ENCODE results near the gene TMEM151A. TPM values are rescaled to one million over a fixed set of nuclear protein-coding genes. Genes with fewer than 3 reads are reported as not detected.

The TMEM151A gene
- total and polyA plus RNA-seq, 2 of the 4 experiments (the other 2 are of a cell fraction), result 0.03 TPM; not detected in 1

DNA sequence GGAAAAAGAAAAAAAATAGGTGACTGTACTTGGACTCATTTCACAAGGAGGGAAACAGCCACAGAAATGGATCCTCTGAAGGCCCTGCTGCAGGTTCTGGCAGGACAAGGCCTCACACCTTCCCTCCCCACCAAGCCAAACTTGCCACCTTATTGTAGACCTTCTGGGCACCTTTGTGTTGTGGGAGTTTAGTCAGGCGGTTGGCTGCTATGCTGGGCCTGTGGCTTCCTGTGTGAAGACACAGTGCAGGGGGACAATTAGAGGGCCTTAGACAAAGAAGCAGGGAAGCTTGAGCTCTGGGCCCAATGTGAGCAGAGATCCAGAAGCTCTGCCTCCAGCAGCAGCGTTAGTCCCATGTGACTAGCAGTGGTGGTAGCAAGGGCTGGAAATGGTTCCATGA lies 19.1 kb upstream of the TMEM151A start:
- H2BK20ac ChIP-seq (ENCODE audit: low read depth, low read length), result no peak overlapping the region

More for the DNA sequence above, 19.1 kb upstream of the TMEM151A start:
- H3K4me2 ChIP-seq (ENCODE audit: low read depth, low read length), result no peak overlapping the region
- H3K18ac ChIP-seq (ENCODE audit: low read depth, low read length), result no peak overlapping the region
- H4K5ac ChIP-seq (ENCODE audit: low read depth, low read length), result no peak overlapping the region
- H4K8ac ChIP-seq (ENCODE audit: low read depth in 2 of 2, low read length in 2 of 2), result no peak overlapping the region
- no peak overlapping the region for H2AFZ ChIP-seq (replicated peaks; ENCODE audit: low read length, poor library complexity)
- CTCF ChIA-PET, result interaction anchor here (1.3 kb wide), 1 partner anchor 10 kb away, joined by 3 read pairs; no protein-coding TSS in a partner anchor
- peaks cover 2% of the 10 kb centered on the region; the same call in 1 of the 2 replicates for H3K4me1 ChIP-seq (ENCODE audit: control insufficient read depth, insufficient read depth, low read length)
- no peak overlapping the region for H3K4ac ChIP-seq (ENCODE audit: low read depth, low read length)
- H4K91ac ChIP-seq (ENCODE audit: insufficient read depth, low read depth, low read length), result no peak overlapping the region
- TF ChIP-seq, protein P1, sequence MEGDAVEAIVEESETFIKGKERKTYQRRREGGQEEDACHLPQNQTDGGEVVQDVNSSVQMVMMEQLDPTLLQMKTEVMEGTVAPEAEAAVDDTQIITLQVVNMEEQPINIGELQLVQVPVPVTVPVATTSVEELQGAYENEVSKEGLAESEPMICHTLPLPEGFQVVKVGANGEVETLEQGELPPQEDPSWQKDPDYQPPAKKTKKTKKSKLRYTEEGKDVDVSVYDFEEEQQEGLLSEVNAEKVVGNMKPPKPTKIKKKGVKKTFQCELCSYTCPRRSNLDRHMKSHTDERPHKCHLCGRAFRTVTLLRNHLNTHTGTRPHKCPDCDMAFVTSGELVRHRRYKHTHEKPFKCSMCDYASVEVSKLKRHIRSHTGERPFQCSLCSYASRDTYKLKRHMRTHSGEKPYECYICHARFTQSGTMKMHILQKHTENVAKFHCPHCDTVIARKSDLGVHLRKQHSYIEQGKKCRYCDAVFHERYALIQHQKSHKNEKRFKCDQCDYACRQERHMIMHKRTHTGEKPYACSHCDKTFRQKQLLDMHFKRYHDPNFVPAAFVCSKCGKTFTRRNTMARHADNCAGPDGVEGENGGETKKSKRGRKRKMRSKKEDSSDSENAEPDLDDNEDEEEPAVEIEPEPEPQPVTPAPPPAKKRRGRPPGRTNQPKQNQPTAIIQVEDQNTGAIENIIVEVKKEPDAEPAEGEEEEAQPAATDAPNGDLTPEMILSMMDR (conservative IDR thresholded peaks at IDR 0.05; ENCODE audit: low read depth, low read length), result no peak
- TF ChIP-seq, protein P2, sequence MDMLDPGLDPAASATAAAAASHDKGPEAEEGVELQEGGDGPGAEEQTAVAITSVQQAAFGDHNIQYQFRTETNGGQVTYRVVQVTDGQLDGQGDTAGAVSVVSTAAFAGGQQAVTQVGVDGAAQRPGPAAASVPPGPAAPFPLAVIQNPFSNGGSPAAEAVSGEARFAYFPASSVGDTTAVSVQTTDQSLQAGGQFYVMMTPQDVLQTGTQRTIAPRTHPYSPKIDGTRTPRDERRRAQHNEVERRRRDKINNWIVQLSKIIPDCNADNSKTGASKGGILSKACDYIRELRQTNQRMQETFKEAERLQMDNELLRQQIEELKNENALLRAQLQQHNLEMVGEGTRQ (IDR thresholded peaks at IDR 0.05; ENCODE audit: low read depth, low read length), result no peak
- no peak for TF ChIP-seq CEBPB (IDR thresholded peaks at IDR 0.05; ENCODE audit: low read depth, low read length)
- TF ChIP-seq FOS (IDR thresholded peaks at IDR 0.05; ENCODE audit: low read depth, low read length), result no peak
- TF ChIP-seq RFX5 (IDR thresholded peaks at IDR 0.05; ENCODE audit: low read depth, low read length), result no peak
- TF ChIP-seq, protein P3, sequence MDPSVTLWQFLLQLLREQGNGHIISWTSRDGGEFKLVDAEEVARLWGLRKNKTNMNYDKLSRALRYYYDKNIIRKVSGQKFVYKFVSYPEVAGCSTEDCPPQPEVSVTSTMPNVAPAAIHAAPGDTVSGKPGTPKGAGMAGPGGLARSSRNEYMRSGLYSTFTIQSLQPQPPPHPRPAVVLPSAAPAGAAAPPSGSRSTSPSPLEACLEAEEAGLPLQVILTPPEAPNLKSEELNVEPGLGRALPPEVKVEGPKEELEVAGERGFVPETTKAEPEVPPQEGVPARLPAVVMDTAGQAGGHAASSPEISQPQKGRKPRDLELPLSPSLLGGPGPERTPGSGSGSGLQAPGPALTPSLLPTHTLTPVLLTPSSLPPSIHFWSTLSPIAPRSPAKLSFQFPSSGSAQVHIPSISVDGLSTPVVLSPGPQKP (IDR thresholded peaks at IDR 0.05; ENCODE audit: borderline replicate concordance, low read depth, low read length), result no peak
- TF ChIP-seq POLR2A (IDR thresholded peaks at IDR 0.05; ENCODE audit: low read depth, low read length), result no peak
- TF ChIP-seq MAFK (IDR thresholded peaks at IDR 0.05; ENCODE audit: low read depth, low read length), result no peak
- no peak for TF ChIP-seq RAD21 (IDR thresholded peaks at IDR 0.05; ENCODE audit: low read length)
- peaks cover 39% of the 10 kb centered on the region; the same call in 1 of the 2 replicates for H4K20me1 ChIP-seq (ENCODE audit: insufficient read depth, low read length)
- ATAC-seq (ENCODE audit: low read depth), result no peak
- H3K9me1 ChIP-seq (ENCODE audit: insufficient read depth, low read length), result peaks cover 2% of the 10 kb centered on the region; the same call in 1 of the 2 replicates
- H3K56ac ChIP-seq (ENCODE audit: extremely low read depth, insufficient read depth, low read length), result no peak overlapping the region
- dilution Hi-C loops (cut with HindIII; ENCODE audit: low sequenced_read_pairs, unreplicated experiment), result no loop called here
- H3K4me3 ChIP-seq (ENCODE audit: insufficient read depth, low read depth, low read length), result no peak overlapping the region
- no TSS peak for BruUV-seq (replicated peaks)
- no peak for DNase-seq
- H3K14ac ChIP-seq (replicated peaks; ENCODE audit: low read depth, low read length), result no peak overlapping the region
- in situ Hi-C loops (cut with MboI; ENCODE audit: low sequenced_read_pairs), result no loop called here
- H2BK15ac ChIP-seq (ENCODE audit: low read depth, low read length), result no peak overlapping the region
- intact Hi-C loops (cut with micrococcal nuclease), result no loop called here
- H3K9me3 ChIP-seq (ENCODE audit: control insufficient read depth, insufficient read depth, low read length), result no peaks in the 10 kb centered on the region
- H2BK120ac ChIP-seq (ENCODE audit: low read depth, low read length), result no peak overlapping the region
- H3K9ac ChIP-seq (ENCODE audit: low read depth, low read length), result no peak overlapping the region
- H2BK5ac ChIP-seq (ENCODE audit: low read depth, low read length, poor library complexity, severe bottlenecking), result no peak overlapping the region
- peaks cover 10 to 44% of the 10 kb centered on the region in 2 experiments for H3K79me1 ChIP-seq (ENCODE audit: low read depth in 1 of 2, low read length in 2 of 2)
- H3K23ac ChIP-seq (ENCODE audit: low read depth, low read length), result no peak overlapping the region
- no CpG with 5 or more reads among the region's 2 CpGs for WGBS, 2 experiments (ENCODE audit: extremely low coverage in 2 of 2, insufficient read length in 1 of 2)
- no peak overlapping the region for H2AK9ac ChIP-seq (replicated peaks; ENCODE audit: low read depth, low read length, poor library complexity)
- H3K36me3 ChIP-seq (ENCODE audit: control insufficient read depth, insufficient read depth, low read length), result peaks cover 50% of the 10 kb centered on the region
- H2AK5ac ChIP-seq (ENCODE audit: low read depth, low read length), result no peak overlapping the region
- H3K27ac ChIP-seq (ENCODE audit: insufficient read depth, low read length), result no peak overlapping the region
- H3K27me3 ChIP-seq (ENCODE audit: control insufficient read depth, insufficient read depth, low read length), result no peaks in the 10 kb centered on the region
- POLR2A ChIA-PET (ENCODE audit: unreplicated experiment), result no interaction called here

All from IMR-90 (cell line).